ENCODE results near the gene RAB35. TPM values are rescaled to one million over a fixed set of nuclear protein-coding genes. Genes with fewer than 3 reads are reported as not detected.

Gene RAB35
- total RNA-seq, 1 donor from 2014 or later, result 57.7 TPM

DNA sequence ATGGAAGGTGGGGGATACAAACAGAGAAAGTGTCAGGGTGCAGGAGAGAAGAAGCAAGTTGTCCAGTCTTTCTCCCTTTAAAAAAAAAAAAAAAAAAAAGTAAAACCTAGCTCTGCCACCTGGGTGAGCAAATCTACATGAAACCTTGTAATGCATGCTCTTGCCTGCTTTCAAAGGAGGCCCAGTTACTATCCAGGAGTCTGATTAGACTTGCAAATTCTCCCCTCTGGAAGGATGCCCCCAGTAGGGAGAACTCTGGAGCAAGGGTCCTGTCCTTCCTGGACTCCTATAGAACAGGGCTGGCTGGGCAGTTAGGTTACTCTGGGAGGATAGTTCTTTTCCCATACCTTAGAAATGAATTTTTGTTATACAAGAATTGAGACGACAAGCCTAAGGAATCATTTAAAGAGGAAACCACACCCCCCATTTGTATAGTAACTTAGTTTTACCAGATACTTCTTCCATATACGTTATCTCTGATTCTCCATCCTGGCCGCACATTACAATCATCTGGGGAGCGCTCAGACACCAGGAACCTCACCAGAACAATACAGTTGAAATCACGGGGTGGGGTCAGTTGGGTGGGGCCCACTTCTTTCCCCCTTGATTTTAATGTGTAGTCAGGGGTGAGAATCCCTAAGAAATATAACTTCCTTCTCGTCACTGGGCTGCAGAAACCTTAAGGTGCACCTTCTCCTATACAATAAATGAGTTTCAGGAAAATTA, 30.5 kb downstream of the RAB35 start:
- no peak for ATAC-seq

DNA sequence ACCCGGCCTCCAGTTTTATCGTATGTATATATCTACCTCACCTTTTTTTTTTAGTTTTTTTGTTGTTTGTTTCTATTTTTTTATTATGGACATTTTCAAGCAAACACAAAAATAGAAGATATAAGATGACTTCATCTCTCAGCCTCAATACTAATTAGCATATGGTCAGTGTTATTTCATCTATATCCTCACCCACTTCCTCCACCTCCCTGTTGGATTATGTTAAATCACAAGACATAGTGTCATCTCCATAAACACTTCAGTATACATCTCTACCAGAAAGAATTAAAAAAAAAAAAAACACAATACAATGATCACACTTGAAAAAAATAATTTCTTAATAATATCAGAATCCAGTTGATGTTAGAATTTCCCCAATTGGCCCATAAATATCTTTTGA, 34.9 kb downstream of the RAB35 start:
- ATAC-seq, result no peak

DNA sequence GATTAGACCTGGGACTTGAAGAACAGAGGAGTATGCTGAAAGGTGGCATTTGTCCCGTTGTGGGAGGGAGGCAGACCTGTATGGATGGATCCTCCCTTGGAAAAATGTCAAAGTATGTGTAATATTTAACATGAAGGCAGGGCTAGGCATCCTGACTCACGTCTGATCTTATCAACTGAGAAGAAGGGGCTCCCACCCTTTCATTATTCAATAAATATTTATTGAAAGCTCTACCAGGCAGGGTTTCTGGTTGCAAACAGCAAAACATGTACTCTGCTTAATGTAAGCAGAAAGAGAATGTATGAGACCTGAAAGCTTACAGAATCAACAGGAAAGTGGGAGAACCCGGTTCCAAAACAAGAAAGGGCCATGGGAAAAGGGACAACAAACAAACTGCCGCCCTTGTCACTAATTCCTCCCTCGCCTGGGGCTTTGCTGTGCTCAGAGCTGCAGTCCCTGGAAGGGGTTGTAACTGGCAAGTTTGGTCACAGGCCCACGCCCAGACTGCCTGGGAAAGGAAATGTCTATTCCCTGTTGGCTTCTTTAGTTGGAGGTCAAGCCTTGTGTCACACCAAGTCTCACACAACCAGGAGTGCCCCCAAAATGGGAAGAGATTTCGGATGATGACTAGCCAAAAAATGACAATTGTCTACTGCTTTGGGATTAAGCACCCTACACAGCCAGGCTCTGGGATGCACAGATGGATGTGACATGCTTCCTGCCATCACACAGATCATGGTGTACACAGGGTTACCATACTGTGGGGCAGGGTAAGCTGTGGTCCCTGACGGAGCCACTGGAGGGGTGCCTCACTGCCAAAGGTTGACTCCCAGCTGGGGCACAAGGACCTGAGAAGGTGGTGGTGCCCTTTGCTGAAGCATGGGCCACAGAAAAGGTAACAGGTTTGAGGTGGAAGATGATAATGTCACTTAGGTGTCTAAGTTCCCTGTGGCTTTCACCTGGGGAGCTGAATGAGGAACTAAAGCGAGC, 36.8 kb downstream of the RAB35 start:
- ATAC-seq, result peak; percentile 87

DNA sequence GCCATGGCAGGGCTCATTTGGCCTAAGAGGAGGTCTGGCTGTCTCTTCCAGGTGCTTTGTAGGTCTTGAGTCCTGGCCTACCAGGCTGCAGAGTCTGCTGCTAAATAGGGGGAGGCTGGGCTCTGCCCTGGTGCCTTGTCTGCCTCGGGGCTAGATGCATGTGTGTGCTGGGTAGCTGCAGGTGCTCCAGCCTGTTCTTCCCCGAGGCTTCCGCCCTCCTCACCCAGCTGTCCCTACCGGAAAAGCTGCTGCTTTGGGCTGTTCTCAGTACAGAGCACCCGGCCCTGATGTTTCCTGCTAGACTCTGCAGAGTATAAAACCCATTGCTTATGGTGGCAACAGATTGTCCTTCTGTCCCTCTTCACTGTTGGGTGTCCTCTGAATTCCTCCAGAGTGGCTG, 37.7 kb downstream of the RAB35 start:
- ATAC-seq, result peak; percentile 76

DNA sequence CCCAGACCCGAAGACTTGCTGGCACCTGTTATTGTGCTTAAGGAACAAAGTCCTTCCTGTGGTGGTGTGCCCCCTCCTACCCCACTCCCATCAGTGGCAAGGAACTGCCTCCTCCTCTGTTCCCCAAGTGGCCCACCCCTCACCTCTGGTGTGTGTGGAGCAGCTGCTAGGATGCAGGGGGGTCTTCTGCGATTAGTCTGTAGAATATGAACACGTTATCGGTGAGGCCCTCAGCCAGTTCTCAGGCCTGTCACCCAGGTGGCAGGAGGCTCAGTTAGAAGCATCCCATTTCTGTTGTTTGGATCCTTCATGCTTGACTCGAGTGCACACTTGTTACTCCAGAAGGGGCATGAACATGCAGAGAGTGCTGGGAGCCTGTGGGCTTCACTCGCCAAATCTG, 39.3 kb downstream of the RAB35 start:
- ATAC-seq, result no peak

DNA sequence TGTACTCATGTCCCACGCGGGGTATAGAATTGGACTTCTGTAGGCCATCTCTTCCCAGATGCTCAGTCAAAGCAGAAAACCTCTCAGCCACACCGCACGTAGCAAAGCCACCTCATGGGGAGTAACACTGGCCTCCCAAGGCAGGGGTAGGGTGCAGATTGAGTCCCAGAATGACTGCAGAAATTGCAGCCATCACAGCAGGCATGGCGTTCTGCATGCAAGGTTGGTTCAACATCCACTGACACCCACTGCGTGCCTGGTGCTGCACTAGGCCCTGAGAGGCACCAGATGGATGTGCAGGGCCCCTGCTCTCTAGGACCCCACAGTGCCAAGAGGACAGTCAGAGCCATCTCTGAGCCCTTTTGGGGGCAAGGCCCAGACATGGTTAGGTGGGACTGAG, 39.9 kb downstream of the RAB35 start:
- ATAC-seq, result no peak

DNA sequence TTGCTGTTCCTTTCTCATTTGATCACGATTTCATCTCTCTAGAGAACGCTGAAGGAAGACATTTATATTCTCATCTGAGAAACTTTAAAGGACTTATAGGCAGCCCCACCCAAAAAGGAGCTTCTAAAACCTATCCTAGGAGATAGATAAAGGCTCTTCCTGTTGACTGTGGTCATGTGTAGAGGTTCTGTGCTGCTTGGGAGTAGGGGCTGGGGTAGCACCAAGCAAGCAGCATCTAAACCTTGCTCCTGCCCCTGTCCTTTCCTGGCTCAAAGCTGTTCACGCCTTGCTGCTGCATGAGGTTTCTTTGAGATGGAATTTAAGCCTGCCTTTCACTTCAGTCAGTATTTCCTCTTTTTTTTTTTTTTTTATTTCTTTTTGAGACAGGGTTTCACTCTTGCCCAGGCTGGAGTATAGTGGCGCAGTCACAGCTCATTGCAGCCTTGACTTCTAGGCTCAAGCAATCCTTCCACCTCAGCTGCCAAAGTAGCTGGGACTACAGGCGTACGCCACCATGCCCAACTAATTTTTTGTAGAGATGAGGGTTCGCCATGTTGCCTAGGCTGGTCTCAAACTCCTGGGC, 41.4 kb downstream of the RAB35 start:
- ATAC-seq, result no peak

DNA sequence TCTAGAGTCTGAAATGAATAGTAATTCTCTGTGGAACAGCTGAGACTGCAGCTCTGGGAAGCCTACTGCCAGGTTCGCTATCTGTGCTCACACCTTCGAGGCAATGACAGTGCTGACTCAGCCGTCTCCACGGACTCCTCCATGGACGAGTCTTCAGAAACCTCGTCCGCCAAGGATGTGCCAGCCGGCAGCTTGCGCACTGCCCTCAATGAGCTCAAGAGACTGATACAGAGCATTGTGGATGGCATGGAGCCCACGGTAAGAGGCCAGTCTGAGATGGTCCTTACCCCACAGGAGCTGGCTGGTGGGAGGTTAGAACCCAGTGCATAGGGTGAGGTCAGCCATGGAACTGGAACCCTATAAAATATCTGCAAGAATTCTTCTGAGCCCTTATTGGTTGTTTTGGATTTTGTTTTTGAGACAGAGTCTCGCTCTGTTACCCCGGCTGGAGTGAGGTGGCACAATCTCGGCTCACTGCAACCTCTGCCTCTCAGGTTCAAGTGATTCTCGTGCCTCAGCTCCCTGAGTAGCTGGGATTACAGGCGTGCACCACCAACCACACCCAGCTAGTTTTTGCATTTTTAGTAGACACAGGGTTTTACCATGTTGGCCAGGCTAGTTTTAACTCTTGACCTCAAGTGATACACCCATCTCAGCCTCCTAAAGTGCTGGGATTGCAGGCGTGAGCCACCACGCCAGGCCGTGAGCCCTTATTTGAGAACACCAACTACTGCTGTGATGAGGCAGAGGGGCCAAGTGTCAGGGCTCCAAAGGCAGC, 43.9 kb downstream of the RAB35 start:
- no peak for ATAC-seq

DNA sequence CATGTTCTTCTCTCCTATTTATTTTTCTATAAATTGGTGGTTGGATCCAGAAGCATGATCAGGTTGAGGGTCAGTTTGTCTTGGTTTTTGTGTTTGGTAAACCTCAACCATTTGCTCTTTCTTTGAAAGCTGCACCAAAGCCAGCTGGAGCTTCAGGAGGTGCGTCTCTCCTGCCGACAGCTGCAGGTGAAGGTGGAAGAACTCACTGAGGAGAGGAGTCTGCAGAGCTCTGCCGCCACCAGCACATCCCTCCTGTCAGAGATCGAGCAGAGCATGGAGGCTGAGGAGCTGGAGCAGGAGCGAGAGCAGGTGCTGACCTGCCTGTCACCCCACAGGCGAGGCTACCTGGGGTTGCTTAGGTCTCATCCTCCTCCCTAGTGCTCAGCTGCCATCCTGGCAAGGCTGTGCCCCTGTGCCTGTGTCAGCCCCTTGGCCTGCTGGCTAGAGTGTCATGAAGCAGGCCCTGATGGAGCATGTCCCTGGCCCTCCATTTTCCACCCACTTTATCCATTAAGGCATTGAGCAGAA, 45.0 kb downstream of the RAB35 start:
- peak; percentile 29 for ATAC-seq

DNA sequence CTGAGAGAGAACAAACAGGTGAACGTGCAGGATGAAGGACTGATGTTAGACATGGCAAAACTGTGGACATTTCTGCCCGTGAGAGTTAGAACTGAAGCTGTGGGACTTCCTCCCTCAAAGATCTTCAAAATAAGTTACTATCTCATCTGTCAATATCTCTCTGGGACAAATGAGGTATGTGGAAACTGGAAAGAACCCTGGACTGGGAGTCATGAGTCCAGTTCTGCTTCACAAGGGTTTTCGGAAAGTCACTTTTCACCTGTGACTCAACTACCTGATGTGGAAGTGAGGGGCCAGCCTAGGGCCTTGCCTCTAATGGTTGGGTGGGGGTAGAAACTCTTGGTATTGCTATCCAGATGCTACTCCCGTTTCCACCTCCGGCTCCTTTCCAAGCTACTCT, 47.3 kb downstream of the RAB35 start:
- no peak for ATAC-seq

DNA sequence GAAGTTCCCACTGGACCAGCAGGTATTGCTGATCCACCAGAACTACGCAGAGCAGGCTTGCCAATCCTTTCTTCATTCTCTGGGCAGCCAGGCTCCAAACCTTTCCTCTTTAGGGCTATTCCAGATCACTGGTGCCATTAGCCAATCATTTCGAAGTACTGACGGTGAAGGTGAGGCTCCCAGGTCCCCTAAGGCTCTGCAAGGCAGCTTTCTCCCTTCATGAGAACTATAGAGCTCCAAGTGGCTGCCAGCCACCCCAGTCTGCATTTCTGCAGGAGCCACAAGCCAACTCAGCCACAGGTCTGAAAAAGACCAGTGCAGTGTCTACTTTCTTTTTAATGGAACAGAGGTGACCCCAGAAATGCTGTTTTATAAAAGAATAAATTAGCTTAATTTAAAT, 48.7 kb downstream of the RAB35 start:
- ATAC-seq, result no peak

DNA sequence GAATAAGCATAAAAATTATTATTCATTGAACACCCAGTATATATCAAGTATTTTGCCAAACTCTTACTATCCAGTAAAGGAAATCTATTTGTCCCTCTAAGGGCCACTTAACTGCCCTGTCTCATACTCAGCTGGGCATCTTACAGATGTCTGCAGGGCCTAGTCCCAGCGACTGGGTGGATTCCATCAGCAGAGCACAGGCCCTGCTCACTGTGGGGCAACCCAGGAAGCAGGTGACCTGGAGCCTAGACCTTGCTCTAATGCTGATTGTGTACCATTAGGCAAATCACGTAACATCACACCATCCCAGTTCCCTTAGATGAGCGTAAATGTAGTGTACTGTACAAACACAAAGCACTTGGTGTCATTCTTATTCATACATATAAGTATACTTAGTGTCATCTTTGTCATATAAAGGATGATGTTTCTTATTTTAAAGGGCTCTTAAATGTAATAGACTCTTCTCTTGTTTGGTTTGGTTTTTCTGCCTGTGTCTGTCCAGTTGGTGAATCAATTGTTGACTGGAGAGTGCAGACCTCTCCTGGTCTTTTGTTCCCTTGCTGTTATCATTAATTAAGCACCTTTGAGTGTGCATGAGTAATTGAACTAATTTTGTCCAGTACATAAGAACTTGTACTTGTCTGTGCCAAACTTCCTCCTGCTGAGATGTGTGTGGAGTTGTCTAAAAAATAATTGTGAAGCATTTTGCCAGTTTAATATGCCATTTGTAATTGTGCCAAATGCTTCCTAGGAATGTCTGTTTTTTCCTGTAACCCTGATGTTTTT, 49.3 kb downstream of the RAB35 start:
- no peak for ATAC-seq

DNA sequence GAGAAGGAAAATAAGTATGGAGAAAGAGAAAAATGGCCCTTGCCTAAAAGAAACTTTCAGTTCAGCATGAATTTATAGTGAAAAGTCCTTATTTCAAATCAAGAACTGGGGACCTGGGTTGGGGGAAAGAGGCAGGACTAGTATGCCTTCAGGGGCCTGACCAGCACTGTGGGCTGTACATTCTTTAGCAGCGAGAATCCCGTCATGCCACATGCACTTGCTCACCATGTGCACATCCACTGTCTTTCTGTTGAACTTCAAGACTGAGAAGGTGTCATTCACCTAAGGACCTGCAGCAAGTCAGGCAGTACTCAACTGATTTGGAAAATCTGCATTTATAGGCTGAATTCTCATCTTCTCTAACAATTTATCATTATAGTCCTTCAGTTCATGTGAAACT, 50.2 kb downstream of the RAB35 start:
- no peak for ATAC-seq

DNA sequence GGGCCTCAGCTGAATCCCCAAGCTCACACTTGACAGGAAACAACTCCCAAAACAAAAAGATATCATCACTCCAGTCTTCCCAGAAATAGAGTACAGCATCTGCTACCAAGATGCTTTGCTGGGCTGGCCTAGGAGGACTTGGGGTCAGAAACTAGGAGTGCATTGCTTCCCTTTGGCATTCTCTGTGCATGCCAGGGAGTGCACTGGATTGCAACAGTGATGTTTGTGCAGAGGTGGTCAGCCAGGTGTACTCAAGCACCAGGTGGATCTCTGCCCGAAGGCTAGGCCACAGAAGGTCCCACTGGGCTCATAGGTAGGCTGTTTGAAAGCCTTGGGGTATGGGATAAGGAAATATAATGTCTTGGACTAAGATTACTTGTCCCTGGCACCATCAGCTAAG, 51.1 kb downstream of the RAB35 start:
- ATAC-seq, result no peak

DNA sequence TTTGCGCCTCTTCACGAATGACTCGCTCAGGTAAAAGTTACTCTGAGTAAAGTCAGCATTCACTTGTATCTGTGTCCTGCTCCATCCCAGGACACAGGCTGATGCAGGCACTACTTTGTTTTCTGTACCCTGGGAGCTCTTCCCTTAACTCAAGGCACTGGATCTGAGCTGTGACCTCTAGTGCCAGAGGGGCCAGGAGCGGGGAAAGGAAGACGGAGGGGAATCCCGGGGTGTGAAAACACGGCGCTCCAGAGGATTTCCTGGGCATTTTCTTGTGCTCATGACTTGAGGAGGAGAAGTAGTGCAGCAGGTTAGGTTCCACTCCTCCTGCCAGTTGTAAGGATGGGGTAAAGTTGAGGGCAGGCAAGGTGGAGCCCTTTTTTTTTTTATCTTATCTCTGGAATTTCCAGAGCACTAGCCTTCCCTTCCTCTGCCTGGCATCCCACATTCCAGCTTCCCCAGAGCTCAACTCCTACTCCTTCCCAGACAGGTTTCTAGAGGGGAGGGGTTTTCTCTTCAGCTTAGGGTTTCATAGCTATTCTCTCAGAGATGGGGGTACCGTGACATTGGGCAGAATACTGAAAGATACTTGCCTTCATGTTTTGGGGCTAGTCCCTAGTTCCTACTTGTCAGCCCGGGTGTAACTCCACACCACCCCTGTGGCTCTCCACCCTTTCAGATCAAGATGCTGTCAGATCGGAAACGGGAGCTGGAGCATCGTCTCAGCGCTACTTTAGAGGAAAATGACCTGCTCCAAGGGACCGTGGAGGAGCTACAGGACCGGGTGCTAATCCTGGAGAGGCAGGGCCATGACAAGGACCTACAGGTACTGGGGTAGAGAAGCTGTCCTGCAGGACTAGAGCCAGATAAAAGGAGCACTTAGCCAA, 52.3 kb downstream of the RAB35 start:
- ATAC-seq, result no peak

DNA sequence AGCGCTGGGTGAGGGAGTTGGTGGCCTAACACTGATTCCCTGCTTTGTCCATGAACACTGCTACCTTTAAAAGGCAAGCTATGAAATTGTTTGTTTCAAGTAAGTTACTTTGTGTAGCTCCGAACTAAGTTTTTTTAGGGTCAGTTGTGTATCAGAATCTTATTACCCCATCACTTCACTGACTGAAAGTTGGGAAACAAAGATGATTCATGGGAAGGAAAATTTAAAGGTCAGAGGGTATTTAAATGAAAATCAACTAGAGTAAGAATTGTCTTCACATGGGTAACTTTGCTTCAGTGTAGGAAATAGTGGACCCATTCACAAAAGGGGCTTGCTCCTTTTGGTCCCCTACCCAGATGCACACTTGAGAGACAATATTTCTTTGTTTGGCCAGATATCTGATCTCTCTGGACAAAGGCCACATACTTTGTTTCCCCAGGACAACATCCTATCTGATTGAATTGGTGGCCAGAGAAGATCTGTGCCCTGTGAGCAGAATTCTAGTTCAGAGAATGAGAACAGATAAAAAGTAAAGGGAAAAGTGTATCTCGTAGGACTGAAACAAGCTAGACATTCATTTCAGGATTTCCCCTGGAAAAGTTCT, 53.5 kb downstream of the RAB35 start:
- ATAC-seq, result no peak

DNA sequence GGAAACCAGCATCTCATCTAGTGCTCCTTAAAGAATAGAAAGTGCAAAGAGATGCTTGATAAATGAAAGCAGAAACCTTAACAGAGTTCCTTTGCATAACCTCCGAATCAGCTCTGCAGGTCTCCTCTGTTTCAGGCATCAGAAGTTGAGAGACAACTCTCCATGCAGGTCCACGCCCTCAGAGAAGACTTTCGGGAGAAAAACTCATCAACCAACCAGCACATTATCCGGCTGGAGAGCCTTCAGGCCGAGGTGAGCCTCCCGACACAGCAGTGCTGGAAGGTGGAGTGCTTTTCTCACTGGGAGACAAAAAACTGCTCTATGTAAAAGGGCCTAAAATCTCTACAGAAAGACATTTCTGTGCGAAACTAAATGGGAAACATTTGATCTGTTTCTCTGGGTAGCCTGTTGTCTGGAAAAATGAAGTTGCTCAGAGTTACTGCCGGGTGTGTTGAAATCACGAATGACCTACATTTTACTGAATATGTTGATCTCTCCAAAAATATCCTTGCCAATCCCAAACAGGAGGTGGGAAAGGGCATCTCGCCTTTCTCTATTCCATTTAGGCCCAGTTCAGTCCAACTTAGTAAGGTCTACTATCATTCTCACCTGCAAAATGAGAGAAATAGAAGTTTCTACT, 54.9 kb downstream of the RAB35 start:
- ATAC-seq, result no peak

DNA sequence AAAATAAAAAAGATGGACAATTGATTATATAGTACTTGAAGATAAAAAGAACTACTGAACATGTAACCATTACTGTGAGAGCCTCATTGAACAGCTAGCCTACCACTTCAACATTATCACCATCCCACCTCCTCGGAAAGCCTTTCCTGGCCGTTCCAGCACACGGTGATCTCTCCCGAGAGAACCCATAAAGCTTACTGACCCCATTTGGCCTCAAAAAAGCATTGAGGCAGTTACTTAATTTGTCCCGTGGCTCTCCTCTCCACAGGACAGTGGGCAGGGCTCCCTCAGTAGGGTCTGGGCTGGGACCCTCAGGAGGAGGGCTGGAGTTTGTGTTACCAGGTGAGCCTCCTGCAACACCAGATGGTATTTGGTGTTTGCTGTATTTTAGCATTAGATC, 55.8 kb downstream of the RAB35 start:
- no peak for ATAC-seq

DNA sequence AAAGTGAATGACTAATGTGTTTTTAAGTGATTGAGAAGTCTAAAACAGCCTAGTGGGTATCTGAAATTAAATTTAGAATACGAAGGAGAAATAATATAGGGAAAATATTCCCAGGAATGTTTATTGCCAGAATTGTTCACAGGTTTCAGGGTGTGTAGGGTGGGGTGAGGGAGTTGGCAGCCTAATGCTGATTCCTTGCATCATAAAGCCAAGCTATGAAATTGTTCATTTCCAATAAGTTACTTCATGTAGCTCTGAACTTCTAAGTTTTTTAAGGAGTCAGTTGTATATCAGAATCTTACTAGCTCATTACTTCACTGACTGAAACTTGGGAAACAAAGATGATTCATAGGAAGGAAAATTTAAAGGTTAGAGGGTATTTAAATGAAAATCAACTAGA, 56.4 kb downstream of the RAB35 start:
- peak; percentile 32 for ATAC-seq

DNA sequence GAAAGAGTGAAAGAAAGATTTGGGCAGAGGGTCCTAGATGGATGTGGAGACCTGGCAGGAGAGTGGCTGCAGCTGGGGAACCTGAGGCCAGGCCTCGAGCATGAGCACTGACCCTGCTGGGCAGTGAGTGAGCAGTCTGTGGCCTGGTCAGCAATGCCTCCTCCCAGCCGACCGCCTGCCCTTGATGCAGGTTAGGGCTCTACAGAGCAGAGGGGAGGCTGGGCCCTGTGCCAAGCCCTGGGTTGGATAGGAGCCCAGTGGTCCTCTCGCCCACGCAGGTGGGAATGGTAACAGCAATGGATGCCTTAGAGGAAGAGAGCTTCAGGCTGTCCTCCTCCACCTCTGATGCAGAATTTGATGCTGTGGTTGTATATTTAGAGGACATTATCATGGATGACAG, 59.8 kb downstream of the RAB35 start:
- ATAC-seq, result no peak
